HEK293T (cell line): Measurements from ENCODE around the gene LCORL.
A peak's percentile ranks its signal among the peaks of the same experiment; 100 is the strongest.

ENCODE experiments used
- CTCF ChIA-PET: fragments of 350-600 bp; formaldehyde crosslinking; extraction: SDS; loops from one replicate; lab custom pipeline; 2021; ENCODE audit warnings: antibody characterized with exemption, inconsistent platforms; lab: Yijun Ruan, JAX
- POLR2A ChIA-PET: fragments of 350-600 bp; formaldehyde crosslinking; extraction: SDS; loops from one replicate; lab custom pipeline; 2020; ENCODE audit warnings: antibody characterized with exemption, inconsistent platforms; lab: Yijun Ruan, JAX
- DNase-seq: peaks from one replicate; pipeline ENCODE4 v3.0.0; 2012; ENCODE audit warnings: mixed read lengths; ENCODE audit errors: extremely low spot score
- ARNT ChIP-seq: fragments of 450-650 bp; IDR thresholded peaks from 2 replicates; pipeline ENCODE4 v1.6.1; 2017; ENCODE audit warnings: mild to moderate bottlenecking
- BHLHE40 ChIP-seq: fragments of 450-650 bp; IDR thresholded peaks from 2 replicates; pipeline ENCODE4 v1.6.1; 2016; ENCODE audit warnings: mild to moderate bottlenecking, moderate library complexity, borderline replicate concordance
- CTBP1 ChIP-seq: fragments of 450-650 bp; IDR thresholded peaks from 2 replicates; pipeline ENCODE4 v1.6.1; 2016; ENCODE audit warnings: borderline replicate concordance
- ELF4 ChIP-seq: fragments of 450-650 bp; IDR thresholded peaks from 2 replicates; pipeline ENCODE4 v1.6.1; 2017; ENCODE audit warnings: antibody characterized with exemption
- FOXA1 ChIP-seq: fragments of 450-650 bp; IDR thresholded peaks from 2 replicates; pipeline ENCODE4 v1.6.1; 2016; ENCODE audit warnings: mild to moderate bottlenecking
- FOXK2 ChIP-seq: fragments of 450-650 bp; IDR thresholded peaks from 2 replicates; pipeline ENCODE4 v1.6.1; 2016; ENCODE audit warnings: mild to moderate bottlenecking
- FOXM1 ChIP-seq: fragments of 450-650 bp; IDR thresholded peaks from 2 replicates; pipeline ENCODE4 v1.6.1; 2017; ENCODE audit warnings: mild to moderate bottlenecking, borderline replicate concordance
- HDGF ChIP-seq: fragments of 450-650 bp; IDR thresholded peaks from 2 replicates; pipeline ENCODE4 v1.6.1; 2017; ENCODE audit warnings: antibody characterized with exemption, borderline replicate concordance
- L3MBTL2 ChIP-seq: fragments of 450-650 bp; conservative IDR thresholded peaks from 2 replicates; pipeline ENCODE4 v1.6.1; 2016; ENCODE audit warnings: mild to moderate bottlenecking
- LEF1 ChIP-seq: fragments of 450-650 bp; IDR thresholded peaks from 2 replicates; pipeline ENCODE4 v1.6.1; 2017; ENCODE audit warnings: mild to moderate bottlenecking, borderline replicate concordance
- NFRKB ChIP-seq: fragments of 450-650 bp; IDR thresholded peaks from 2 replicates; pipeline ENCODE4 v1.6.1; 2016; ENCODE audit warnings: mild to moderate bottlenecking, moderate library complexity
- SP1 ChIP-seq: fragments of 450-650 bp; IDR thresholded peaks from 2 replicates; pipeline ENCODE4 v1.6.1; 2017
- SUZ12 ChIP-seq: fragments of 450-650 bp; IDR thresholded peaks from 2 replicates; pipeline ENCODE4 v1.6.1; 2016; ENCODE audit warnings: mild to moderate bottlenecking
- TARDBP ChIP-seq: fragments of 450-650 bp; IDR thresholded peaks from 2 replicates; pipeline ENCODE4 v1.6.1; 2016
- ZNF384 ChIP-seq: fragments of 450-650 bp; IDR thresholded peaks from 2 replicates; pipeline ENCODE4 v1.6.1; 2016
- TF ChIP-seq, protein P1 (sequence below): fragments of 450-650 bp; IDR thresholded peaks from 2 replicates; pipeline ENCODE4 v1.6.1; 2016

LCORL gene

DNA sequence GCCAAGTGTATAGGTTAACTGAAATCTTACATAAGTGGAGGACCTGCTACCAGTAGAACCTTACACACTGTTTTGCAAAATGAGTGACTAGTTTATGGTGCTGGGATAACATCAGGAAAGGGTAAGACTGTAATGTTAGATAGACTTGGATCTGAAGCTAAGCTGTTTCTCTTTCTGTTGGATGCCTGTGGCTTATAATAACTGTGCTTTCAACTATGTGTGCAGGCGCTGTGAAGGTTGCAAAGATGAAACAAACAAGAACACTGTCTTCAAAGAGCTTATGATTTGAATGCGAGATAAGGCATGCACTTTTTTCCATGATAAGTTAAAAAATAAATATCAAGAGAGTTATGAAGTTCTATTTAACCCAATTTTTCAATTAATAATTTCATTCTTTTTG lies 34.5 kb upstream of the LCORL start:
- ChIA-PET POLR2A (no interaction called here), CTCF (interaction anchor here (0.7 kb wide), 1 partner anchor 480 kb away, joined by 3 read pairs; no protein-coding TSS in a partner anchor)
- TF ChIP-seq NFRKB: no peak
- TF ChIP-seq ZNF384: no peak
- TF ChIP-seq BHLHE40: no peak
- TF ChIP-seq ARNT: no peak
- no peak for TF ChIP-seq CTBP1
- TF ChIP-seq, protein P1, sequence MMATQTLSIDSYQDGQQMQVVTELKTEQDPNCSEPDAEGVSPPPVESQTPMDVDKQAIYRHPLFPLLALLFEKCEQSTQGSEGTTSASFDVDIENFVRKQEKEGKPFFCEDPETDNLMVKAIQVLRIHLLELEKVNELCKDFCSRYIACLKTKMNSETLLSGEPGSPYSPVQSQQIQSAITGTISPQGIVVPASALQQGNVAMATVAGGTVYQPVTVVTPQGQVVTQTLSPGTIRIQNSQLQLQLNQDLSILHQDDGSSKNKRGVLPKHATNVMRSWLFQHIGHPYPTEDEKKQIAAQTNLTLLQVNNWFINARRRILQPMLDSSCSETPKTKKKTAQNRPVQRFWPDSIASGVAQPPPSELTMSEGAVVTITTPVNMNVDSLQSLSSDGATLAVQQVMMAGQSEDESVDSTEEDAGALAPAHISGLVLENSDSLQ: no peak
- TF ChIP-seq FOXA1: no peak
- no peak for TF ChIP-seq L3MBTL2
- no peak for TF ChIP-seq FOXK2
- TF ChIP-seq SUZ12: no peak
- no peak for TF ChIP-seq HDGF
- TF ChIP-seq FOXM1: no peak
- no peak for TF ChIP-seq LEF1
- TF ChIP-seq ELF4: no peak
- no peak for TF ChIP-seq TARDBP
- no peak for TF ChIP-seq SP1
- DNase-seq: no peak

DNA sequence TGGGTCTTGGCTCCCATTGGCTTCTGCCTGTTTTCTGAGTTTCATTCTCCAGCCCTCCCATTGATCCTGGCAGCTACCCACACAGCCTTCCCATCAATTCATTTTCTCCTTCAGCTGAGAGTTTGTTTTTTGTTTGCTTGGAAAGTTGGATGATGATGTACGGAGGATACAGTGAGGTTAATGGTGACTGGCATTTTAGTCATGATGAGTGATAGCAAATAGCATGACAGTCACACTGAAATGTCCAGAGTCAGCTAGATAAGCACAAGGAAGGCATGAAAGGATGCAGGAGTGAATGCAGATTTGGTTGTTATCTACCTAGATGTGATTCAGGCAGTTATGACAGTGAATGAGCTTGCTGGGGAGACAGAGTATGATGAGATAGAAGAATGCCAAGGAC lies 30.6 kb upstream of the LCORL start:
- DNase-seq: no peak
- ChIA-PET CTCF (no interaction called here), POLR2A (no interaction called here)
- no peak for TF ChIP-seq L3MBTL2
- no peak for TF ChIP-seq SP1
- no peak for TF ChIP-seq HDGF
- TF ChIP-seq TARDBP: no peak
- no peak for TF ChIP-seq NFRKB
- no peak for TF ChIP-seq ZNF384
- no peak for TF ChIP-seq CTBP1
- TF ChIP-seq ELF4: no peak
- no peak for TF ChIP-seq BHLHE40
- no peak for TF ChIP-seq ARNT
- TF ChIP-seq FOXA1: no peak
- TF ChIP-seq, protein P1: no peak
- TF ChIP-seq SUZ12: no peak
- no peak for TF ChIP-seq FOXK2
- no peak for TF ChIP-seq FOXM1

DNA sequence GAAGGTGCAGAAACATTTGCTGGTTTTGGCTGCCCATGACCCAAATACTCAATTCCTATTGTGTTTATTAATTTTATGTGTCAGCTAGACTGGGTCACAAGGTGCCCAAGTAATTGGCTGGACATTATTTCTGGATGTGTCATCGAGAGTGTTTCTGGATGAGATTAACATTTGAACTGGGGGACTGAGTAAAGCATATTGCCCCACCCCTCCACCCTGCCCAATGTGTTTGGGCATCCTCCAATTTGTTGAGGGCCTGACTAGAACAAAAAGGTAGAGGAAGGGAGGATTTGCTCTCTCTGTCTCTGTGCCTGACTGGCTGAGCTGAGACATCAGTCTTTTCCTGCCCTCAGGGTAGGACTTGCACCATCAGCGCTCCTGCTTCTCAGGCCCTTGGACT lies 29.7 kb upstream of the LCORL start:
- no peak for DNase-seq
- no peak for TF ChIP-seq HDGF
- TF ChIP-seq FOXK2: no peak
- TF ChIP-seq BHLHE40: no peak
- no peak for TF ChIP-seq TARDBP
- ChIA-PET POLR2A (no interaction called here), CTCF (no interaction called here)

DNA sequence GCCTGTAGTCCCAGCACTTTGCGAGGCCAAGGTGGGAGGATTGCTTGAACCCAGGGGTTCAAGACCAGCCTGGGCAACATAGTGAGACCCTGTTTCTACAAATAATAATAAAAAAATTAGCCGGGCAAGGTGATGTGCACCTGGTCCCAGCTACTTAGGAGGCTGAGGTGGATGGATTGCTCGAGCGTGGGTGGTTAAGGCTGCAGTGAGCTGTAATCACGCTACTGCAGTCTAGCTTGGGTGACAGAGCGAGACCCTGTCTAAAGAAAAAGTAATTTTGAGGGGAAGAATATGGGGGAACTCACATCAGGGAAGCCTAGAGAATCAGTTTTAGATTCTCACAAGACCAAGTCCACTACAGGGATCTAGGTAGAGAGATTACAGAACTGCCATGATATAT lies 28.9 kb upstream of the LCORL start:
- TF ChIP-seq FOXK2 (no peak), FOXA1 (no peak), NFRKB (no peak), SP1 (no peak), ZNF384 (no peak), TARDBP (no peak), HDGF (no peak), SUZ12 (no peak), FOXM1 (no peak), L3MBTL2 (no peak), CTBP1 (no peak), ELF4 (no peak), LEF1 (no peak), BHLHE40 (no peak), ARNT (no peak)
- TF ChIP-seq, protein P1: no peak
- ChIA-PET POLR2A (no interaction called here), CTCF (no interaction called here)
- no peak for DNase-seq

DNA sequence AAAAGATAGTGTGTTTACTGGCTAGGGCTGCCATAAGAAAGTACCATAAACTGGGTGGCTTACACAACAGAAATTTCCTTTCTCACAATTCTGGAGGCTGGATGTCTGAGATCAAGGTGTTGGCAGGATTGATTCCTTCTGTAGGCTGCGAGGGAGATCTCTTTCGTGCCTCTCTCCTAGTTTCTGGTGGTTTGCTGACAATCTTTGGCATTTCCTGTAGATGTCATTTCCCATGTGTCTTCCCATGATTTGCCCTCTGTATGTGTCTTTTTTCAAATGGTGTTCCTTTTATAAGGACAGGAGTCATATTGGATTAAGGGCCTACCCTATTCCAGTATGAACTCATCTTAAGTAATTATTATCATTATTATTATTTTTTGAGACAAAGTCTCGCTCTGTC lies 27.9 kb upstream of the LCORL start:
- no peak for DNase-seq
- ChIA-PET CTCF (no interaction called here), POLR2A (no interaction called here)
- TF ChIP-seq LEF1: no peak
- TF ChIP-seq FOXK2: no peak
- no peak for TF ChIP-seq FOXA1

DNA sequence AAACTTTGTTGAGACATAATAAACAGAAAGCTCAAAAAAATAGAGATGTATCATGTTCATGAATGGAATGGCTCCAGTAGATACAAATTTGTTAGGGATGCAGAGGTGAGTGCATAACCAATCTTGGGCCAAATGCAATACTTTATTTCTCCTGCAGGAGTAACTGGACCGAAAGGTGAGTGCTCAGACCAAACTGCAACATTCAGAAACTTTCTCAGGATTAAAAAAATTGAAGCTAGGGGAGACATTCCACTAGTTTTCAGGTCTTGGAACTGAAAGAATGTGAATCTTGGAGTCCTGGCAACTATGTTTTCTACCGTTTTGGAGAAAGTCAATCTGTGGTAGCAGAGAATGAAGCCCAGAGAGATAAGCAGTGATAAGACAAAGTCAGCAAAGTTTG lies 21.2 kb upstream of the LCORL start:
- DNase-seq: peak; percentile 33

More for the DNA sequence above, 21.2 kb upstream of the LCORL start:
- TF ChIP-seq CTBP1 (no peak), BHLHE40 (no peak), HDGF (no peak), LEF1 (no peak), SUZ12 (no peak), FOXA1 (no peak), SP1 (no peak), L3MBTL2 (no peak), ELF4 (no peak)
- TF ChIP-seq, protein P1: no peak
- ChIA-PET CTCF (no interaction called here), POLR2A (no interaction called here)
